ENCODE data around the gene ZSWIM4. TPM values are rescaled to one million over a fixed set of nuclear protein-coding genes. Genes with fewer than 3 reads are reported as not detected.
A peak's percentile ranks its signal among the peaks of the same experiment; 100 is the strongest.

The ZSWIM4 gene
- total and polyA plus RNA-seq, 2 of the 13 experiments (the other 11 are each of a cell fraction or from before 2014, with no cell fraction given): 0.33 to 0.86 TPM

- TF ChIP-seq ZNF598 (CRISPR knock-in tag; IDR thresholded peaks at IDR 0.05; ENCODE audit: borderline replicate concordance) (0 out of 2 replicates have a peak, but pooled peaks have one; percentile 68), ZBTB10 (CRISPR knock-in tag; IDR thresholded peaks at IDR 0.05; ENCODE audit: borderline replicate concordance) (peak; percentile 36; the same call in 1 of the 2 replicates), KLF11 (CRISPR knock-in tag; IDR thresholded peaks at IDR 0.05) (no peak; the same call in 1 of the 2 replicates), PAWR (CRISPR knock-in tag; IDR thresholded peaks at IDR 0.05; ENCODE audit: borderline replicate concordance) (peak; percentile 74; the same call in 1 of the 2 replicates), TARDBP (CRISPR knock-in tag; IDR thresholded peaks at IDR 0.05) (peak; percentile 77), ZSCAN22 (CRISPR knock-in tag; IDR thresholded peaks at IDR 0.05) (peak; percentile 68; the same call in 1 of the 2 replicates), ZNF780A (CRISPR knock-in tag; IDR thresholded peaks at IDR 0.05) (0 out of 2 replicates have a peak, but pooled peaks have one; percentile 51), NRL (CRISPR knock-in tag; IDR thresholded peaks at IDR 0.05; ENCODE audit: borderline replicate concordance) (0 out of 2 replicates have a peak, but pooled peaks have one; percentile 50), KDM3A (CRISPR knock-in tag; IDR thresholded peaks at IDR 0.05; ENCODE audit: low read depth) (peak; percentile 98), NR2F6 (IDR thresholded peaks at IDR 0.05) (no peak), NR2F6 (CRISPR knock-in tag; IDR thresholded peaks at IDR 0.05) (peak; percentile 38; the same call in 1 of the 2 replicates), TFAP4 (IDR thresholded peaks at IDR 0.05; ENCODE audit: borderline replicate concordance, low read depth) (peak; percentile 35; the same call in 1 of the 2 replicates), FOXA3 (CRISPR knock-in tag; IDR thresholded peaks at IDR 0.05) (peak; percentile 57), TAF1 (CRISPR knock-in tag; IDR thresholded peaks at IDR 0.05) (peak; percentile 24; the same call in 1 of the 2 replicates), NCOA2 (CRISPR knock-in tag; IDR thresholded peaks at IDR 0.05) (0 out of 2 replicates have a peak, but pooled peaks have one; percentile 41), SIX4 (CRISPR knock-in tag; IDR thresholded peaks at IDR 0.05) (no peak), GTF3A (CRISPR knock-in tag; conservative IDR thresholded peaks at IDR 0.05) (0 out of 2 replicates have a peak, but pooled peaks have one; percentile 39), RCOR2 (CRISPR knock-in tag; IDR thresholded peaks at IDR 0.05) (peak; percentile 53; the same call in 1 of the 2 replicates), ZNF562 (CRISPR knock-in tag; IDR thresholded peaks at IDR 0.05; ENCODE audit: borderline replicate concordance) (no peak), CBX5 (CRISPR knock-in tag; IDR thresholded peaks at IDR 0.05; ENCODE audit: borderline replicate concordance) (0 out of 2 replicates have a peak, but pooled peaks have one; percentile 21), GFI1 (CRISPR knock-in tag; IDR thresholded peaks at IDR 0.05; ENCODE audit: borderline replicate concordance) (peak; percentile 60; the same call in 1 of the 2 replicates), MEIS1 (CRISPR knock-in tag; IDR thresholded peaks at IDR 0.05; ENCODE audit: borderline replicate concordance) (peak; percentile 50; the same call in 1 of the 2 replicates), ZNF17 (CRISPR knock-in tag; IDR thresholded peaks at IDR 0.05) (no peak), THAP11 (CRISPR knock-in tag; IDR thresholded peaks at IDR 0.05) (peak; percentile 83), FOXO1 (CRISPR knock-in tag; IDR thresholded peaks at IDR 0.05) (peak; percentile 57; the same call in 1 of the 2 replicates), ZMYM2 (CRISPR knock-in tag; IDR thresholded peaks at IDR 0.05) (no peak), MAFK (conservative IDR thresholded peaks at IDR 0.05 in 1 of 2, IDR thresholded peaks at IDR 0.05 in 1 of 2; ENCODE audit: low read length in 2 of 2) (peak in 1 of 2 experiments; percentile 7; a peak in 1 of 4 replicates)
Measured at GRCh38 chr19:13880059-13881043, 85.1 kb downstream of the ZSWIM4 start (continued).
